GM21825 (cell line): ENCODE results near the gene PHLDB3.

Experiments
- ATAC-seq: cut with Tn5 transposase; IDR thresholded peaks from one replicate; pipeline ENCODE4 v1.9.1; 2021; ENCODE audit warnings: mild to moderate bottlenecking, moderate library complexity; ENCODE audit not compliant: unreplicated experiment

Gene PHLDB3

DNA sequence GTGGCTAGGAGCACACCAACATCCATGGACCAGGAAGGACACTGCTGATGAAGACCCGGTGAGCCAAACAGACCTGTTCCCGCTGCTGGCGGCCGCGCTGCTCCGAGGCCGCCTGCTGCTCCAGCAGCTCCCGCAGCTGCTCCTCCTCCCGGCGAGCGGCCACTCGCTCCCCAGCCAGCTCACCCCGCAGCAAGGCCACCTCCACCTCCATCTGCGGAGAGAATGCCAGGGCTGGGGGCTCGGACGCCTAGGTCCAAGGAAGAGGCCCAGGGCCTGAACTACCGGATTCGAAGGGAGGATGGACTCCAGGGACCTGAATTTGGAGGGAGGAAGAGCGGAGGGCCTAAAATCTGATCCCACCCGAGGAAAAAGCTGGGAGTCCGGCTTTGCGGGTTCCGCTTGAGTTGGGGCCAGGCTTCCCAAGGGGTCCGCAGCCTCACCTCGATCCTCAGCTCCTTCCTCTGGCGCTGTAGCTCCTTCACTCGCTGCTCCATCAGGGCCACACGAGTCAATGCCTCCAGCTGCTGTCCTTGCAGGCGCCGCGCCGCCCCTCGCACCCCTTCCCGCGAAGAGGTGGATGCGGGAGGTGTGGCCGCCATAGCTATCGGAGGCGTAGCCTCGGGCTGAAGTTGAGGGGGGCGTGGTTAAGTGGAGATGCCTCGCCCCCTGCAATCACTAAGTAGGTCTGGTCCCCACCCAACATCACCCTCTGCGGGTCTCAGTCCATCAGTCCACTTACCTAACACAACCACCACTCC is 2.7 kb downstream of the PHLDB3 start:
- ATAC-seq = no peak

DNA sequence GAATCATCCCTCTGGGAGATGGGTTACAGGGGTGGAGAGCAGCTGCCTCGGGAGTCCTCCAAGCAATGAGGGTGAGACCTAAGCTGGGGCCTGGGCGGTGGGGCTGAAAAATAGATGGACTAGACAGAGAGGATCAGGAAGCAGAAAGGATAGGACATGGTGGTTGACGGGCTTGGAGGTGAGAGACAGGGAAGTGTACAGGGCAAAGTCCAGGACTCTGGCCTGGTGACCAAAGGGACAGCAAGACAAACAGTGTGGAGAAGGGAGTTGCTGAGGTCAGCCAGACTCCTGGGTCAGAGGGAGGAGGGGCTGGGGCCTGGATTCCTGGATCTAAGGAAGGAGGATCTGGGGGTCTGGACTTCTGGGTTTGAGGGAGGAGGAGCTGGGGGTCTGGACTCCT is 5.5 kb downstream of the PHLDB3 start:
- no peak for ATAC-seq

DNA sequence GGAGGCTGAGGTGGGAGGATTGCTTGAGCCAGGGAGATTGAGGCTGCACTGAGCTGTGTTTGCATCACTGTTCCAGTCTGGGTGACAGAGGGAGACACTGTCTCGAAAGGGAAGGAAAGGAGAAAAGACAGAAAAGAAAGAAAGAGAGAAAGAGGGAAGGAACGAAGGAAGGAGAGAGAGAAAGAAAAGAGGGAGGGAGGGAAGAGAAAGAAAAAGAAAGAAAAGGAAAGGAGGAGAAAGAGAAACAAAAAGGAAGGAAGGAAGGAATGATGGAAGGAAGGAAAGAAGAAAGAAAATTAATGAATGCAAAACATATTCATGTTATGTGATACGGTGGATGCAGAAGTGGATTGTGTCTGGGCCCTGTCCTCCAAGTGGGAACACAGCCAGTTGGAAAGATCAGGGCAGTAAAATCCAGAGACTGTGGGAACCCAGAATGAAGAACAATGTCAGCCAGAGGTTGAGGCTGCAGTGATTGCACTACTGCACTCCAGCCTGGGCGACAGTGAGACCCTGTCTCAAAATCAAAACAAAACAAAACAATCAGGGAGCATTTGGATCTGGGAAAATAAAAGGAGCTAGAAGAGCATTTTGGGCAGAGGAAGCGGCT is 6.2 kb downstream of the PHLDB3 start:
- no peak for ATAC-seq

DNA sequence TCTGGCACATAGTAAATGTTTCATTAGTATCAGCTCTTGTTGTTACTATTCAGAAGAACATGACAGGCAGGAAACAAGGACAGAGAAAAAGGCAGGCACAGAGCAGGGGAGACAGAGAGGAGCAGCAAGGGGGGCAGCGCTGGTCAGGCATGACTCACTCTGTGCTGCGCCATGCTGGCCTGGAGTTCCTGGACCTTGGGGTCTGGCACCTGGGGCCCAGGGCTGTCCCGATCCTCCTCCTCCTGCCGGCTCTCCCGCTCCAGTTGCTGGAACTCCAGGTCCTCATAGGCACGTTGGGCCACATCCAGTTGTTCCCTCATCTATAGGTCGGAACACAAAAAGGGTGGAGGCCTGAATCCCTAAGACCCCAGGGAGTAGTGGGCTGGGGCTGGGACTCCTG is 7.6 kb downstream of the PHLDB3 start:
- ATAC-seq = no peak

DNA sequence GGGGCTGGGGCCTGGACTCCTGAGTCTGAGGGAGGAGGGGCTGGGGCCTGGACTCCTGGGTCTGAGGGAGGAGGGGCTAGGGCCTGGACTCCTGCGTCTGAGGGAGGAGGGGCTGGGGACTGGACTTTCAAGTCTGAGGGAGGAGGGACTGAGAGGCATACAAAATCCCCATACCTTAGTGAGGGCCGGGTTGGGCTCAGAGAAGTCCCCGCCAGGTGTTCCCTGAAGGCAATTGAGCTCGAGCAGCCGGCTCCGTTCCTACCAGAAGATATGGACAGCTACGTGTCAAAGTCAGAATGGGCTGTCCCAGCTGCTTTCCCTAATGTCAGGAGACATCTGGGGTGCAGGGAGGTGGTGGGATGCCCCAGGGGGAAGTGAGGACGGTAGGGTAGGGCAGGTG is 9.5 kb downstream of the PHLDB3 start:
- ATAC-seq = no peak

DNA sequence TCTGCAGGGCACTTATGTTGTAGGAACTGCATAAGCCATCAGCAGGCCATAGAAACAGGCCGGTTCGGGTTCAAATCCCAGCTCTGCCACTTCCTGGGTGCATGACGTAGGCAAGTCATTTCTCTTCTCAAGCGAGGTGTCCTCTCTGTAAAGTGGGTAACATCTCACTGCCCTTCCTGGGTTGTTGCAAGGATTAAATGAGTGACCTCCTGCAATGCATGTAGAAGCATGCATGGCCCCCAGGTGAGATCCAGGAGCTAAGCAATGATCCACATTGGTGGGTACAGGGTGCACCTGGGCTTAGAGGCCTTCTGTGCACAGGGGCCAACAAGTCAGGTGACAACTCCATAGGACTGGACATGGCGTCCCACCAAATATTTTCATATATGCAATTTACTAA is 13.8 kb downstream of the PHLDB3 start:
- ATAC-seq = no peak

DNA sequence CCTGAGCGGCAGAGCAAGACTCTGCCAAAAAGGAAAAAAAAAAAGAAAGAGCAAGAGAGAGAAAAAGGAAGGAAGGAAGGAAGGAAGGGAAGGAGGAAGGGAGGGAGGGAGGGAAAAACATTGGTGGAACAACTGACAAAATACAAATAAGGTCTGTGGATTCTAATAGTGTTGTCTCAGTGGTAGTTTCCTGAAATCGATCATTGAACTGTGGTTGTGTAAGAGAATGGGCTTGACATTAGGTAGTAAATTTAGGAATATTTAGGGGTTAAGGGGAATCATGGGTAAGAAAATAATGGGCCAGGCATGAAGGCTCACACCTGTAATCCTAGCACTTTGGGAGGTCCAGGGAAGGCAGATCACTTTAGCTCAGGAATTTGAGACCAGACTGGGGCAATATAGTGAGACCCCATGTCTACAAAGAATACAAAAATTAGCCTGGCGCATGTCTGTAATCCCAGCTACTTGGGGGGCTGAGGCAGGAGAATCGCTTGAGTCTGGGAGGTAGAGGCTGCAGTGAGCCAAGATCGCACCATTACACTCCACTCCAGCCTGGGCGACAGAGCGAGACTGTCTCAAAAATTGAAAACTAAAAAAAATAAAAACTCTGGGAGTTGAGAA is 14.5 kb downstream of the PHLDB3 start:
- no peak for ATAC-seq

DNA sequence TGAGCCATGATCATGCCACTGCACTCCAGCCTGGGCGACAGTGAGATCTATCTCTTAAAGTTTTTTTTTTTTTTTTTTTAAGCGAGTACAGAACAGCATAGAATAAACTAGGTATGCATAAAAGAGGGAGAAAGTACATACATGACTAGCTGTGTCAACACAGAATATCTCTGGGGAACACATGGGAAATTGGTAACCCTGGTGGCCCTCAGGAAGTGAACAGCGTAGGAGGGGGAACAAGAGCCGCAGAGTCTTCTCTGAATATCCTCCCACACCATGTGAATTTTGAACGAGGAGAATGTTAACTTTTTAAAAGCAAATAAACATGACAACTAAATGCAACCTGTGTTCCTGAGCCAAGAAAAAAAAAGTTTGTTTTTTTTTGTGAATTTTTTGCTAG is 15.2 kb downstream of the PHLDB3 start:
- ATAC-seq = no peak

DNA sequence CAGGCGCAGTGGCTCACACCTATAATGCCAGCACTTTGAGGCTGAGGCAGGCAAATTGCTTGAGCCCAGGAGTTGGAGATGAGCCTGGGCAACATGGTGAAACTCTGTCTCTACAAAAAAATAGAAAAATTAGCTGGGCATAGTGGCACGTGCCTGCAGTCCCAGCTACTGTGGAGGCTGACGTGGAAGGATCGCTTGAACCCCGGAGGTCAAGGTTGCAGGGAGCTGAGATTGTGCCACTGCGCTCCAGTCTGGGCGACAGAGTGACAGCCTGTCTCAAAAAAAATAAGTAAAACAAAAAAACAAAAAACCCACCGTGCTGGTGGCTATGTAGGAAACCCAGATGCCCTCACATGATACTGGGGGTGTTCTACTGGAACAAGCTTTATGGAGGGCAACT is 16.4 kb downstream of the PHLDB3 start:
- no peak for ATAC-seq

DNA sequence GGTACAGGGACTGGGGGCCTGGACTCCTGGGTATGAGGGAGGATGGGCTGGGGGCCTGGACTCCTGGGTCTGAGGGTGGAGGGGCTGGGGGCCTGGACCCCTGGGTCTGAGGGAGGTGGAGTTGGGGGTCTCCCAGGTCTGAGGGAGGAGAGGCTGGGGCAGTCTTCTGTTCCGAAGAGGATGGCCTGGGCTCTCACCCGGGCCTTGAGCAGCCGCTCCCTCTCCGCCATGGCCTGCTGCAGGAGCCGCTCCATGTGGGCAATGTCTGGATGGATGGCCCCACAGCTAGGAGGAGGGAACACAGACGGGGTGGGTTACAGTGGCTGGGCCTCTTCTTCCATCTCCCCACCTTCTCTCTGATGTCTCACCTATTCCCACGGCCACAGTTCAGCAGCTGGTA is 18.1 kb downstream of the PHLDB3 start:
- ATAC-seq = no peak

DNA sequence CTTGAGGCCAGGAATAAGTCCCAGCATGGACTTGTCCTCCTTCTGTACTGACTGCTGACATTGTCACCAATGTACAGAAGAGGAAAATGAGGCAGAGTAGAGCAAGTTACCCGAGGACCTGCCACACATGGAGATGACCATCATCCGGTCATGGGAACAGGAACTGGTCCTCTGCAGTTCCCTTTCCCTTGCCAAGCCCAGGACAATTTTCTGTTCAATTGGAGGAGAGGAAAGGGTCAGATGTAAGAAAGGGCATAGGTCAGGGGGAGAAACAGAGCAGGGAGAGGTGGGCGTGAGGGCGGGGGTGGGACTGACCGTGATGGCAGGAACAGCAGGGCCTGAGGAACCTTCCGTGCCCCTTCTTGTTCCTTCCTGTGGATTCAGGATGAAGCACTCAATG is 18.6 kb downstream of the PHLDB3 start:
- ATAC-seq = no peak

DNA sequence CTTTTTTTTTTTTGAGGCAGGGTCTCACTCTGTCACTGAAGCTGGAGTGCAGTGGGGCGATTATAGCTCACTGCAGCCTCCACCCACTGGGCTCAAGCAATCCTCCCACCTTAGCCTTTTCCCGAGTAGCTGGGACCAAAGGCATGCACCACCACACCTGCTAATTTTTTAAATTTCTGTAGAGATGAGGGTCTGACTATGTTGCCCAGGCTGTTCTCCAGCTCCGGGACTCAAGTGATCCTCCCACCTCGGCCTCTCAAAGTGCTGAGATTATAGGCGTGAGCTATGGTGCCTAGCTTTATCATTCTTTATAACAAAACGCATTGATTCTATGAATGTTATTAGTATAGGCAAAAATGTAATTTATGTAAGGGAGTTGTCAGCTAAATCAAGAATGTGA is 21.3 kb downstream of the PHLDB3 start:
- ATAC-seq = no peak

DNA sequence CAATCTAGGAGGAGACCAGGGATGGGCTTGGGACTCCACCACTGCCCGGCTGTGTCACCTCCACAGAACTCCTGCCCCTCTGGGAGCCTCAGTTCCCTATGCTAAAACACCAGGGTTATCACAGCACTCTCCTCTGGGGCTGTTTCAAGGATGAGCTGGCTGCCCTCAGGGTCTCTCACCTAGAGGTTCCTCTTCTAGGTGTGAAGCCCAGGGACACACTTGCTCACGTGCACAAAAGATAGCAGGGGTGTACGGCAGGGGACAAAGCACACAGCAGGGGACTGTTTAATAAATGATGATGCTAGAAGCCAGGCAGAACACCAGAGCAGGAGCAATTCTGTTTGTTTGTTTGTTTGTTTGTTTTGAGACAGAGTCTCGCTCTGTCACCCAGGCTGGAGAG is 22.4 kb downstream of the PHLDB3 start:
- no peak for ATAC-seq

DNA sequence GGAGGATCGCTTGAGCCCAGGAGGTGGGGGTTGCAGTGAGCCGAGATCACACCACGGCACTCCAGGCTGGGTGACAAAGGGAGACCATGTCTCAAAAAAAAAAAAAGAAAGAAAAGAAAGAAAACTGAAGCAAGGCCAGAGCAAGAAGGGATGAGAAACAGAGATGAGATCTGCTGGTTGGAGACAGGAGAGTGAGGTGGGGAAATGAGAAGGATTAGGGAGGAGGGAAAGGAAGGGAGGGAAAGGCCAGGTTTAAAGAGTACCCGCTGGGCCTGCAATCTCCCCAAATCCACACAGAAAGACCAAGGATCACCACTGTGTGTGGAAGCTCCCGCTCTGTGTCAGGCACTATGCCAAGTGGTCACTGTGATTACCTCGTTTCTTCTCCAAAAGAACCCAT is 22.8 kb downstream of the PHLDB3 start:
- ATAC-seq = no peak

DNA sequence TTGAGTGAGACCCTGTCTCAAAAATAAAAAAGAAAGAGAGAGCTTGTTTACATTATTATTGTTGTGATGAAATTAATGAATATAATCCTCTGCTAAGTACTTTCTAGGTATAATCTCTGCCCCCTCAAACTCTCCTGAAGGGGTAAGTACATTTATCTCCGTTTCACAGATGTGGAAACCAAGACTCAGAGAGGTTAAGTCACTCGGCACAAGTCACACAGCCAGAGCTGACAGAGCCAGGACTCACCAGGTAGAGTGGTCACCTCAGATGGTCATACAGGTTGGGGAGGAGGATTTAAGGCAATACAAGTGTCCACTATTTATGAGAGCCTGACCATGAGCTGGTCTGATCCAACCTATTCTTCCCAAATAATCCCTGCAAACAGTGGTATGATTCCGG is 24.0 kb downstream of the PHLDB3 start:
- no peak for ATAC-seq

DNA sequence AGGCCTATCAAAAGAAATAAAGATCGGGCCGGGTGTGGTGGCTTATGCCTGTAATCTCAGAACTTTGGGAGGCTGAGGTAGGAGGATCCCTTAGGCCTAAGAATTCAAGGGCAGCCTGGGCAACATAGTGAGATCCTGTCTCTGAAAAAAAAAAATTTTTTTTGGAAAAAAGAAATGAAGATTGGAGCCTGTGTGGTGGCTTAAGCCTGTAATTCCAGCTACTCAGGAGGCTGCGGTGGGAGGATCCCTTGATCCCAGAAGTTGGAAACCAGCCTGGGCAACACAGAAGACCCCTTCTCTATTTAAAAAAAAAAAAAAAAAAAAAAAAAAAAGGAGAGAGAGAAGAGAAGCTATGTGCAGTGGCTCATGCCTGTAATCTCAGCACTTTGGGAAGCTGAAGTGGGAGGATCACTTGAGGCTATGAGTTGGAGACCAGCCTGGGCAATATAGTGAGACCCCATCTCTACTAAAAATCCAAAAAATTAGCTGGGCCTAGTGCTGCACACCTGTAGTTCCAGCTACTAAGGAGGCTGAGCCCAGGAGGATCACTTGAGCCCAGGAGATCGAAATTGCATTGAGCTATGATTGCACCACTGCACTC is 24.5 kb downstream of the PHLDB3 start:
- ATAC-seq = no peak

DNA sequence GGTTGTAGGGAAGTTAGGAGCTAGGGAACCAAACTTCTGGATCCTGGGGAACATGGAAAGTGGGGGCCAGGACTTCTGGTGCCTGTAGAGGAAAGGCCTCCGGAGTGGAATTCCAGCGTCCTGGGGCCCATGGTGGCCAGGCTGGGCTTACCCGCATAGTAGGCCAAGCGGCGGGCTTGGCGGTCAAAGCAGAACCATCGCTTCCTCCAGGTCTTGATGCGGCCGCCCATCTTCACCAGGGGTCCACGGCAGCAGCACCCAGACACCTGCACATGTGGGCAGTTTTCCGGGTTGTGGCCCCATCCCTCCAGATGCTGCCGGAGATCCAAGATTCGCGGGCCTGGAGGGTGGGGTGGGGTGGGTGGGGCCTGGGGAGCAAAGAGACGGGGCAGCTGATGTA is 25.3 kb downstream of the PHLDB3 start:
- no peak for ATAC-seq

DNA sequence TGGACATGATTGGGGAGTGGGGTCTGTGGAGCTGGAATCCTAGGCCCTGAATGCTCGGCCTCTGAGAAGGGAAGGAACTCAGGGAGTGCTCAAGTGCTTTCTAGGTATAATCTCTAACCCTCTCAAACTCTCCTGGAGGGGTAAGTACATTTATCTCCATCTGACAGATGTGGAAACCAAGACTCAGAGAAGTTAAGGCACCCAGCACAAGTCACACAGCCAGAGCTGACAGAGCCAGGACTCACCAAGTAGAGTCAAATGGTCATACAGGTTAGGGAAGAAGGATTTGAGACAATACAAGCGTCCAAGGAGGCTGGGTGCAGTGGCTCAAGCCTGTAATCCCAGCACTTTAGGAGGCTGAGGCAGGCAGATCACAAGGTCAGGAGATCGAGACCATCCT is 26.2 kb downstream of the PHLDB3 start:
- ATAC-seq = no peak

DNA sequence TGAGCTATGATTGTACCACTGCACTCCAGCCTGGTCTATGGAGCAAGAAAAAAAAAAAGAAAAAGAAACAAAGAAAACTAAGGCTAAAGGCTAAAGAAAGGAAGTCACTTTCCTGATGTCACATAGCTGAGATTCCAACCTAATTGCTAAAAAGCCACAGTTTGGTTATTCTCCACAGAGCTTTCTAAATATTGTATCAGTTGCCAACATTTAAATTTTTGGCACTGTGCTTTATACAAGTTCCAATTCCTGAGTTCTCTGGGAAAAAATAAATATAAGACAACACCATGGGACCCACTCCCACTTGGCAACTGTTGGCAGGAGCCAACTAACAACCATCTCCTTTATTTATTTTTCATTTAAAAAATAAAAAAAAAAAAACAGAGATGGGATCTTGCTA is 27.9 kb downstream of the PHLDB3 start:
- ATAC-seq = no peak

DNA sequence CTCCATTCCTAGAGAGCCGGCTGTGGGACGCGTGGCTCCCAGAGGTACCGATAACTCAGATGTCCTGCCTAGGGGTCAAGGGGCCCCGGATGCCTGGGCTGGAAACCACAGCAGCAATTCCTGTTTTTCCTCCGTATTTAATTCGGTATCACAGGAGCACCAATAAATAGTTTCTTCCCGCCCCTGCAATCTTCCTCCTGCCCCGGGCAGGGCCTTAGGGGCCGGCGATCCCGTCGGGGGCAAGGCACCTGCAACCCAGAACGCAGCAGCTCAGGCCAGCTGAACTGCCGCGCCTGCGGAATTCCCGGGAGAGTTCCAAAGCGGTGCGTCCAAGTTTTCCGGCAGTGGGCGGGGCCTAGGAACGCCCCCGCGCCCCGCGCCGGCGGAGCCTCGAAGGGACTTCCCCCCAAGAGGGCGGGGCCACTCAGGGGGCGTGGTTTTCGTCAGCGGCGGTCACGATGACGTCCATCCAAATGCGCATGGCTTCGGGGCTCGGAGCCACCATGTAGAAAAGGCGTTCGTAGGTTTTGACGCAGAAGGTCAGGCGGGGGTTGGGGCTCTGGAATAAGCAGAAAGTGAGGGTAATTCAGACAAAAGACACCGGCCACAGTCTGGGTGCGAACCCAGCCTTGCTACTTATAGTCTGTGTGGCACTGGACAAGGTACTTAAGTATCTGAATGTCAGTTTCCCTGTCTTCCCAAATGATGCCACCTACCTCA is 29.4 kb downstream of the PHLDB3 start:
- peak; percentile 73 for ATAC-seq

DNA sequence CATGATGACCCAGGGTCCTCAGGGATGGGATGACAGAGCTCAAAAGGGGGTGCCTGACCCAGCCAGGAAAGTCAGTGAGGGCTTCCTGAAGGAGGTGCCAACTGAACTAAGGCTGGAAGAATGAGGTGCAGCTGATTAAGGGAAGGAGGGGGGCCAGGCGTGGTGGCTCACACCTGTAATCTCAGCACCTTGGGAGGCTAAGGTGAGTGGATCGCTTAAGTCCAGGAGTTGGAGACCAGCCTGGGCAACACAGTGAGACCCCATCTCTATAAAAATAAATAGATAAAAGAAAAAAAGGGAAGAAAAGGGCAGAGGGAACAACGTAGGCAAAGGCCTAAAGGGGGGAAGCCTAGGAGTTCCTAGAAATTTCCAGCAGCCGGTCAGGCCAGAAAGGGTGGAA is 30.1 kb downstream of the PHLDB3 start:
- ATAC-seq = no peak
